Endothelial cell (in vitro differentiated cells): ENCODE results near the gene MRPL16. TPM values are rescaled to one million over a fixed set of nuclear protein-coding genes. Genes with fewer than 3 reads are reported as not detected.

ENCODE experiments used
- DNase-seq: peaks from one replicate; pipeline ENCODE4 v3.0.0; 2021; ENCODE audit warnings: low spot score
- H3K27ac Mint-ChIP-seq: one replicate; pipeline ENCODE4 v1.8.0; 2021; ENCODE audit warnings: mixed read lengths, inconsistent platforms; ENCODE audit not compliant: unreplicated experiment
- H3K27me3 Mint-ChIP-seq: one replicate; pipeline ENCODE4 v1.8.0; 2021; ENCODE audit warnings: mild to moderate bottlenecking, moderate library complexity, mixed read lengths, inconsistent platforms; ENCODE audit not compliant: unreplicated experiment
- H3K36me3 Mint-ChIP-seq: one replicate; pipeline ENCODE4 v1.8.0; 2021; ENCODE audit warnings: mild to moderate bottlenecking, low read depth, mixed read lengths, inconsistent platforms; ENCODE audit not compliant: unreplicated experiment
- H3K4me1 Mint-ChIP-seq: one replicate; pipeline ENCODE4 v1.8.0; 2021; ENCODE audit warnings: mild to moderate bottlenecking, mixed read lengths, inconsistent platforms; ENCODE audit not compliant: unreplicated experiment
- H3K4me3 Mint-ChIP-seq: one replicate; pipeline ENCODE4 v1.8.0; 2021; ENCODE audit warnings: mild to moderate bottlenecking, mixed read lengths, inconsistent platforms; ENCODE audit not compliant: unreplicated experiment
- H3K9me3 Mint-ChIP-seq: one replicate; pipeline ENCODE4 v1.8.0; 2021; ENCODE audit warnings: mixed read lengths, inconsistent platforms; ENCODE audit not compliant: unreplicated experiment
- CTCF ChIP-seq: fragments of 200-600 bp; sonication (generic); IDR thresholded peaks from one replicate; pipeline ENCODE4 v1.5.0; 2021; ENCODE audit warnings: antibody characterized with exemption; ENCODE audit not compliant: unreplicated experiment
- total RNA-seq: library from RNA; stranded (reverse); fragmentation: NEBNext Ultra II Directional; extraction: Animal tissue kit (Norgen Biotek cat#: 25700); gene quantifications from one replicate; pipeline ENCODE4 v1.2.1, GENCODE V29; 2021; ENCODE audit not compliant: unreplicated experiment

MRPL16 gene
- total RNA-seq, 1 donor from 2014 or later = 47.2 TPM

- H3K4me1 Mint-ChIP-seq = peaks cover 45% of the 10 kb centered on the region
- no peak for DNase-seq
- no peak overlapping the region for H3K27ac Mint-ChIP-seq
- no peaks in the 10 kb centered on the region for H3K9me3 Mint-ChIP-seq
- no peak overlapping the region for H3K4me3 Mint-ChIP-seq
- peaks cover 27% of the 10 kb centered on the region for H3K36me3 Mint-ChIP-seq
- peaks cover 2% of the 10 kb centered on the region for H3K27me3 Mint-ChIP-seq
- TF ChIP-seq CTCF = no peak
These were observed 40.8 kb downstream of the MRPL16 start for GRCh38 chr11:59769828-59770227.

GRCh38 chr11:59769111-59769510, 41.5 kb downstream of the MRPL16 start:
- no peak overlapping the region for H3K4me3 Mint-ChIP-seq
- H3K9me3 Mint-ChIP-seq = no peaks in the 10 kb centered on the region
- H3K4me1 Mint-ChIP-seq = peaks cover 47% of the 10 kb centered on the region
- H3K36me3 Mint-ChIP-seq = peaks cover 28% of the 10 kb centered on the region
- TF ChIP-seq CTCF = no peak
- no peak overlapping the region for H3K27ac Mint-ChIP-seq
- peaks cover 2% of the 10 kb centered on the region for H3K27me3 Mint-ChIP-seq
- DNase-seq = no peak

GRCh38 chr11:59767225-59767611, 43.4 kb downstream of the MRPL16 start:
- TF ChIP-seq CTCF = no peak
- H3K4me3 Mint-ChIP-seq = no peak overlapping the region
- H3K27me3 Mint-ChIP-seq = peaks cover 2% of the 10 kb centered on the region
- H3K4me1 Mint-ChIP-seq = peaks cover 38% of the 10 kb centered on the region
- H3K27ac Mint-ChIP-seq = no peak overlapping the region
- DNase-seq = no peak
- peaks cover 30% of the 10 kb centered on the region for H3K36me3 Mint-ChIP-seq
- H3K9me3 Mint-ChIP-seq = no peaks in the 10 kb centered on the region

- H3K27me3 Mint-ChIP-seq = peaks cover 2% of the 10 kb centered on the region
- no peak overlapping the region for H3K27ac Mint-ChIP-seq
- no peaks in the 10 kb centered on the region for H3K9me3 Mint-ChIP-seq
- no peak for TF ChIP-seq CTCF
- DNase-seq = no peak
- H3K4me1 Mint-ChIP-seq = peaks cover 37% of the 10 kb centered on the region
- H3K4me3 Mint-ChIP-seq = no peak overlapping the region
- peaks cover 35% of the 10 kb centered on the region for H3K36me3 Mint-ChIP-seq
These were observed 43.9 kb downstream of the MRPL16 start for GRCh38 chr11:59766542-59767224.

- Mint-ChIP-seq H3K27ac (peak overlapping the region; percentile 65), H3K36me3 (peaks cover 39% of the 10 kb centered on the region), H3K27me3 (peaks cover 2% of the 10 kb centered on the region), H3K9me3 (no peaks in the 10 kb centered on the region), H3K4me3 (no peak overlapping the region), H3K4me1 (peaks cover 44% of the 10 kb centered on the region)
- DNase-seq = no peak
- no peak for TF ChIP-seq CTCF
These were observed 45.4 kb downstream of the MRPL16 start for GRCh38 chr11:59765068-59765735.
